ENCODE results near the gene EPAS1. TPM values are rescaled to one million over a fixed set of nuclear protein-coding genes. Genes with fewer than 3 reads are reported as not detected.

Gene EPAS1
- total and polyA plus RNA-seq, 2 of the 13 experiments (the other 11 are each of a cell fraction or from before 2014, with no cell fraction given): 47.1 to 182 TPM

DNA sequence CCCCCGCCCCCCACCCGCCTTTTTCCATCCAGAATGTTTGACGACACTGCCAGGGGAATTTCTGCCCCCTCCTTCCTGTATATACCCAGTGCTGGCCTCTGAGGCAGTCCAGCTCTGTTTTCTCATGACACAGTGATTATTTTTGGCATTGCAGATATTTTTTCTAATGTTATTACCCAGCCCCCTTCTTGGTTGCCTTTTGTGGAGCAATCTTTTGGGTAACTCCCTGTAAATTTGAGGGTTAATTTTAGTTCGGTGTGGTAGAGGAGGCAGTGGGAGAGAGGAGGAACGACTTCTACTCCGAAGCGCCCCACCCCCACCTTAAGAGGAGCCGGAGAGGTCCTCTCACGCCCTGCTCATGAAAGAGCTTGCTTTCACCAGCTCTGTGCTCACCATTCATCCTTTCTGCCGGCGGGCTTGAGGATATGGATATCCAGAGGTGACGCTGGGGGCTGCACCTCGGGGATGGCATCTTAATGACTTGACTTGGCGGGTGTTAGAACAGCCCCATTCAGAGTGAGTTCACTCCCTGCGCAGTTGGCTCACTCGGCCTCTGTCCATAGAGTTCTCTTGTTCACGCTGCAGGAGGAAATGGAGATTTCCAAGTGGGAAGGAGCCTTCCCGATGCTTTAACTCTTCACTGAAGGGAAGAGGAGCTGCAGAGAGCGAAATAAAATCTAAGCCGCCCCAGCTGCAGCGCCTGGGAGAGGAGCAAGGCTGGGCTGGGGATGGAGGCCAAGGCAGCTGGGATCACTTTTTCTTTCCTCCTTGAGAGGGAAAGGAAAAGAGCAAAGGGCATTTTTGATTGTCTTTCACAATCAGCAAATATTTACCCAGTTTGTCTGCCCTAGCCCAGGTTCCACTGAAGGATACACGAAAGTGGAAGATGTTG is 38.4 kb downstream of the EPAS1 start (continued):
- TF ChIP-seq, protein P1, sequence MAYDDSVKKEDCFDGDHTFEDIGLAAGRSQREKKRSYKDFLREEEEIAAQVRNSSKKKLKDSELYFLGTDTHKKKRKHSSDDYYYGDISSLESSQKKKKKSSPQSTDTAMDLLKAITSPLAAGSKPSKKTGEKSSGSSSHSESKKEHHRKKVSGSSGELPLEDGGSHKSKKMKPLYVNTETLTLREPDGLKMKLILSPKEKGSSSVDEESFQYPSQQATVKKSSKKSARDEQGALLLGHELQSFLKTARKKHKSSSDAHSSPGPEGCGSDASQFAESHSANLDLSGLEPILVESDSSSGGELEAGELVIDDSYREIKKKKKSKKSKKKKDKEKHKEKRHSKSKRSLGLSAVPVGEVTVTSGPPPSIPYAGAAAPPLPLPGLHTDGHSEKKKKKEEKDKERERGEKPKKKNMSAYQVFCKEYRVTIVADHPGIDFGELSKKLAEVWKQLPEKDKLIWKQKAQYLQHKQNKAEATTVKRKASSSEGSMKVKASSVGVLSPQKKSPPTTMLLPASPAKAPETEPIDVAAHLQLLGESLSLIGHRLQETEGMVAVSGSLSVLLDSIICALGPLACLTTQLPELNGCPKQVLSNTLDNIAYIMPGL (CRISPR knock-in tag; IDR thresholded peaks at IDR 0.05; ENCODE audit: borderline replicate concordance in 1 of 2, low read depth in 1 of 2): no peak
- TF ChIP-seq CCDC6 (CRISPR knock-in tag; IDR thresholded peaks at IDR 0.05) (no peak), TGIF2 (CRISPR knock-in tag; IDR thresholded peaks at IDR 0.05) (no peak), ZNF484 (CRISPR knock-in tag; IDR thresholded peaks at IDR 0.05; ENCODE audit: borderline replicate concordance, low read depth) (no peak), ZNF441 (CRISPR knock-in tag; IDR thresholded peaks at IDR 0.05; ENCODE audit: borderline replicate concordance) (no peak), ZFY (CRISPR knock-in tag; IDR thresholded peaks at IDR 0.05) (no peak), XRCC5 (optimal IDR thresholded peaks at IDR 0.05; ENCODE audit: low read length) (no peak), TCF7 (IDR thresholded peaks at IDR 0.05; ENCODE audit: low read depth) (0 out of 2 replicates have a peak, but pooled peaks have one; percentile 11), HMG20B (CRISPR knock-in tag; conservative IDR thresholded peaks at IDR 0.05) (no peak), ZNF367 (CRISPR knock-in tag; IDR thresholded peaks at IDR 0.05; ENCODE audit: borderline replicate concordance) (no peak), ZNF296 (CRISPR knock-in tag; conservative IDR thresholded peaks at IDR 0.05) (no peak), ZNF460 (CRISPR knock-in tag; IDR thresholded peaks at IDR 0.05; ENCODE audit: borderline replicate concordance) (no peak)
- TF ChIP-seq, protein P2, sequence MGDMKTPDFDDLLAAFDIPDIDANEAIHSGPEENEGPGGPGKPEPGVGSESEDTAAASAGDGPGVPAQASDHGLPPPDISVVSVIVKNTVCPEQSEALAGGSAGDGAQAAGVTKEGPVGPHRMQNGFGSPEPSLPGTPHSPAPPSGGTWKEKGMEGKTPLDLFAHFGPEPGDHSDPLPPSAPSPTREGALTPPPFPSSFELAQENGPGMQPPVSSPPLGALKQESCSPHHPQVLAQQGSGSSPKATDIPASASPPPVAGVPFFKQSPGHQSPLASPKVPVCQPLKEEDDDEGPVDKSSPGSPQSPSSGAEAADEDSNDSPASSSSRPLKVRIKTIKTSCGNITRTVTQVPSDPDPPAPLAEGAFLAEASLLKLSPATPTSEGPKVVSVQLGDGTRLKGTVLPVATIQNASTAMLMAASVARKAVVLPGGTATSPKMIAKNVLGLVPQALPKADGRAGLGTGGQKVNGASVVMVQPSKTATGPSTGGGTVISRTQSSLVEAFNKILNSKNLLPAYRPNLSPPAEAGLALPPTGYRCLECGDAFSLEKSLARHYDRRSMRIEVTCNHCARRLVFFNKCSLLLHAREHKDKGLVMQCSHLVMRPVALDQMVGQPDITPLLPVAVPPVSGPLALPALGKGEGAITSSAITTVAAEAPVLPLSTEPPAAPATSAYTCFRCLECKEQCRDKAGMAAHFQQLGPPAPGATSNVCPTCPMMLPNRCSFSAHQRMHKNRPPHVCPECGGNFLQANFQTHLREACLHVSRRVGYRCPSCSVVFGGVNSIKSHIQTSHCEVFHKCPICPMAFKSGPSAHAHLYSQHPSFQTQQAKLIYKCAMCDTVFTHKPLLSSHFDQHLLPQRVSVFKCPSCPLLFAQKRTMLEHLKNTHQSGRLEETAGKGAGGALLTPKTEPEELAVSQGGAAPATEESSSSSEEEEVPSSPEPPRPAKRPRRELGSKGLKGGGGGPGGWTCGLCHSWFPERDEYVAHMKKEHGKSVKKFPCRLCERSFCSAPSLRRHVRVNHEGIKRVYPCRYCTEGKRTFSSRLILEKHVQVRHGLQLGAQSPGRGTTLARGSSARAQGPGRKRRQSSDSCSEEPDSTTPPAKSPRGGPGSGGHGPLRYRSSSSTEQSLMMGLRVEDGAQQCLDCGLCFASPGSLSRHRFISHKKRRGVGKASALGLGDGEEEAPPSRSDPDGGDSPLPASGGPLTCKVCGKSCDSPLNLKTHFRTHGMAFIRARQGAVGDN (CRISPR knock-in tag; IDR thresholded peaks at IDR 0.05): peak; percentile 39; the same call in 1 of the 2 replicates
- TF ChIP-seq, protein P3, sequence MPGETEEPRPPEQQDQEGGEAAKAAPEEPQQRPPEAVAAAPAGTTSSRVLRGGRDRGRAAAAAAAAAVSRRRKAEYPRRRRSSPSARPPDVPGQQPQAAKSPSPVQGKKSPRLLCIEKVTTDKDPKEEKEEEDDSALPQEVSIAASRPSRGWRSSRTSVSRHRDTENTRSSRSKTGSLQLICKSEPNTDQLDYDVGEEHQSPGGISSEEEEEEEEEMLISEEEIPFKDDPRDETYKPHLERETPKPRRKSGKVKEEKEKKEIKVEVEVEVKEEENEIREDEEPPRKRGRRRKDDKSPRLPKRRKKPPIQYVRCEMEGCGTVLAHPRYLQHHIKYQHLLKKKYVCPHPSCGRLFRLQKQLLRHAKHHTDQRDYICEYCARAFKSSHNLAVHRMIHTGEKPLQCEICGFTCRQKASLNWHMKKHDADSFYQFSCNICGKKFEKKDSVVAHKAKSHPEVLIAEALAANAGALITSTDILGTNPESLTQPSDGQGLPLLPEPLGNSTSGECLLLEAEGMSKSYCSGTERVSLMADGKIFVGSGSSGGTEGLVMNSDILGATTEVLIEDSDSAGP (CRISPR knock-in tag; IDR thresholded peaks at IDR 0.05; ENCODE audit: borderline replicate concordance): peak; percentile 47; the same call in 1 of the 2 replicates
- TF ChIP-seq, protein P4, sequence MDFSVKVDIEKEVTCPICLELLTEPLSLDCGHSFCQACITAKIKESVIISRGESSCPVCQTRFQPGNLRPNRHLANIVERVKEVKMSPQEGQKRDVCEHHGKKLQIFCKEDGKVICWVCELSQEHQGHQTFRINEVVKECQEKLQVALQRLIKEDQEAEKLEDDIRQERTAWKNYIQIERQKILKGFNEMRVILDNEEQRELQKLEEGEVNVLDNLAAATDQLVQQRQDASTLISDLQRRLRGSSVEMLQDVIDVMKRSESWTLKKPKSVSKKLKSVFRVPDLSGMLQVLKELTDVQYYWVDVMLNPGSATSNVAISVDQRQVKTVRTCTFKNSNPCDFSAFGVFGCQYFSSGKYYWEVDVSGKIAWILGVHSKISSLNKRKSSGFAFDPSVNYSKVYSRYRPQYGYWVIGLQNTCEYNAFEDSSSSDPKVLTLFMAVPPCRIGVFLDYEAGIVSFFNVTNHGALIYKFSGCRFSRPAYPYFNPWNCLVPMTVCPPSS (IDR thresholded peaks at IDR 0.05): no peak
- TF ChIP-seq, protein P5, sequence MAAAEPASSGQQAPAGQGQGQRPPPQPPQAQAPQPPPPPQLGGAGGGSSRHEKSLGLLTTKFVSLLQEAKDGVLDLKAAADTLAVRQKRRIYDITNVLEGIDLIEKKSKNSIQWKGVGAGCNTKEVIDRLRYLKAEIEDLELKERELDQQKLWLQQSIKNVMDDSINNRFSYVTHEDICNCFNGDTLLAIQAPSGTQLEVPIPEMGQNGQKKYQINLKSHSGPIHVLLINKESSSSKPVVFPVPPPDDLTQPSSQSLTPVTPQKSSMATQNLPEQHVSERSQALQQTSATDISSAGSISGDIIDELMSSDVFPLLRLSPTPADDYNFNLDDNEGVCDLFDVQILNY (CRISPR knock-in tag; conservative IDR thresholded peaks at IDR 0.05): no peak
- TF ChIP-seq, protein P6, sequence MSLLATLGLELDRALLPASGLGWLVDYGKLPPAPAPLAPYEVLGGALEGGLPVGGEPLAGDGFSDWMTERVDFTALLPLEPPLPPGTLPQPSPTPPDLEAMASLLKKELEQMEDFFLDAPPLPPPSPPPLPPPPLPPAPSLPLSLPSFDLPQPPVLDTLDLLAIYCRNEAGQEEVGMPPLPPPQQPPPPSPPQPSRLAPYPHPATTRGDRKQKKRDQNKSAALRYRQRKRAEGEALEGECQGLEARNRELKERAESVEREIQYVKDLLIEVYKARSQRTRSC (CRISPR knock-in tag; IDR thresholded peaks at IDR 0.05; ENCODE audit: low read depth): no peak
